Esophagus muscularis mucosa (tissue), 4 donors: ENCODE data around the gene RABGGTA.

ENCODE experiments used
- CTCF ChIP-seq, 3 experiments: fragments of 200-600 bp in 2 of 3; fragments of 450-650 bp in 1 of 3; sonication (generic) in 2 of 3; IDR thresholded peaks; one replicate each; pipeline ENCODE4 v1.5.1; 2017 to 2019; ENCODE audit warnings: antibody characterized with exemption in 3 of 3, mild to moderate bottlenecking in 2 of 3, moderate library complexity in 1 of 3
- EP300 ChIP-seq: sonication (generic); formaldehyde crosslinking; IDR thresholded peaks from one replicate; pipeline ENCODE4 v1.6.1; 2017; ENCODE audit warnings: antibody characterized with exemption
- POLR2A ChIP-seq: fragments of 450-650 bp; IDR thresholded peaks from one replicate; pipeline ENCODE4 v1.6.1; 2017; ENCODE audit warnings: antibody characterized with exemption, moderate library complexity, mild to moderate bottlenecking, low read depth
- POLR2AphosphoS5 ChIP-seq, 2 donors: sonication (generic); formaldehyde crosslinking; IDR thresholded peaks; one replicate each; pipeline ENCODE4 v1.6.1; 2017; ENCODE audit warnings: antibody characterized with exemption in 2 of 2

- TF ChIP-seq CTCF (IDR thresholded peaks at IDR 0.05) (no peak), POLR2AphosphoS5 (IDR thresholded peaks at IDR 0.05) (no peak), POLR2A (no peak), EP300 (no peak)
Measured at GRCh38 chr14:24315243-24315806, 43.9 kb upstream of the RABGGTA start.
